ENCODE data around the gene SLC35G6. TPM values are rescaled to one million over a fixed set of nuclear protein-coding genes. Genes with fewer than 3 reads are reported as not detected.

Gene SLC35G6
- total and polyA plus RNA-seq, 3 experiments from 2014 or later = 0.12 TPM; not detected in 2

DNA sequence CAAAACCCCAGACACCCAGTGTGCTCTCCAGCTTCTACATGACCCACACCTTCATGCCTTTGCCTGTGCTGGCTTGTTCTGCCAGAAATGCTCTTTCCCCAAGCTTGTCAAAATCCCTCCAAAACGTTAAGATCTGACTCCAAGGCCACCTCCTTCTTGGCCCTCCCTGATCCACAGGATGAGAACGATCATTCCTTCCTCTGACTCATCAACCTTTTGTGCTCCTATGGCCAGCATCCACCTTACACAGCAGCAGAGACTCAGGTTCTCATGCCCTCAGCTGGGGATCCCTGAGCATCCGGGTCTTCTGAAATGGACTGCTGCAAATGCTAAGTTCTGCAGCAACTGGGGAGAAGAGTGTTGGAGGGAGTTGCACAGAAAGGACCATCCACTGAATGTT is 4.8 kb upstream of the SLC35G6 start:
- Mint-ChIP-seq H3K27ac (peak overlapping the region; percentile 65 to 99 (median 94)), H3K9me3 (no peaks in the 10 kb centered on the region), H3K4me3 (peak overlapping the region; percentile 33 to 97 (median 96)), H3K4me1 (peaks cover 49 to 81% (median 52%) of the 10 kb centered on the region in 3 donors), H3K27me3 (peaks cover 0 to 2% of the 10 kb centered on the region in 2 donors), H3K36me3 (peaks cover 0 to 24% (median 2%) of the 10 kb centered on the region in 3 donors)
- peaks cover 40% of the 10 kb centered on the region for H3K4me1 ChIP-seq (ENCODE audit: insufficient read depth, low read length)
- POLR2A ChIA-PET = interaction anchor here (1.1 to 1.6 kb wide), 2 partner anchors 8 to 9 kb away, joined by 3 to 10 read pairs; partner anchors contain the start of gene POLR2A
- H3K9me3 ChIP-seq (ENCODE audit: low read length) = no peaks in the 10 kb centered on the region
- no peaks in the 10 kb centered on the region for H3K27me3 ChIP-seq (ENCODE audit: insufficient read depth, low read length, poor library complexity, severe bottlenecking)
- no peak overlapping the region for H3K27ac ChIP-seq (ENCODE audit: low read depth, low read length)
- DNase-seq = no peak
- no peak overlapping the region for H3K4me3 ChIP-seq (ENCODE audit: low read length)
- H3K36me3 ChIP-seq (ENCODE audit: insufficient read depth, low read length) = no peaks in the 10 kb centered on the region
- CTCF ChIA-PET = interaction anchor here (0.8 to 5.2 kb wide), 5 partner anchors 22 to 180 kb away, joined by 3 to 39 read pairs (median 4); no protein-coding TSS in a partner anchor

DNA sequence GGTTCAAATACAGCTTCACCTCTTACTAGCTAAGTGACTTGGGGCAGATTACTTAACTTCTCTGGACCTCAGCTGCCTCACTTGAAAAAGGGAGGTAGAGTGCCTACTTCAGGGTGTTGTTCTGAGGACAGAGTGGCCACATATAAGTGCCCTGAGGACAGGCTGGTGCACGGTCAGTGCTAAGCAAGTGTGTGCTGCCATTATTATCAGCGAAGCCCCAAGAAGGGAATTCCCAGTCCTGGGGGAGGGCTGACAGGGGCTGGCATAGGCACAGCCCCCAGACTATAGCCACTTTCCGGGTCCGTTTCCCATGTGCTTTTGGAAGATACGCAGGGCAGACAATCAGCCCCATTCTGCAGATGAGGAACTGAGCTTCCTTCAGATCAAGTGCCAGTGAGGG is 4.3 kb upstream of the SLC35G6 start:
- POLR2A ChIA-PET = interaction anchor here (1.1 to 2.9 kb wide), 2 partner anchors 9 to 21 kb away, joined by 3 to 29 read pairs; no protein-coding TSS in a partner anchor
- Mint-ChIP-seq H3K27me3 (peaks cover 0 to 2% of the 10 kb centered on the region in 2 donors), H3K27ac (peak overlapping the region; percentile 75 to 99 (median 95))

DNA sequence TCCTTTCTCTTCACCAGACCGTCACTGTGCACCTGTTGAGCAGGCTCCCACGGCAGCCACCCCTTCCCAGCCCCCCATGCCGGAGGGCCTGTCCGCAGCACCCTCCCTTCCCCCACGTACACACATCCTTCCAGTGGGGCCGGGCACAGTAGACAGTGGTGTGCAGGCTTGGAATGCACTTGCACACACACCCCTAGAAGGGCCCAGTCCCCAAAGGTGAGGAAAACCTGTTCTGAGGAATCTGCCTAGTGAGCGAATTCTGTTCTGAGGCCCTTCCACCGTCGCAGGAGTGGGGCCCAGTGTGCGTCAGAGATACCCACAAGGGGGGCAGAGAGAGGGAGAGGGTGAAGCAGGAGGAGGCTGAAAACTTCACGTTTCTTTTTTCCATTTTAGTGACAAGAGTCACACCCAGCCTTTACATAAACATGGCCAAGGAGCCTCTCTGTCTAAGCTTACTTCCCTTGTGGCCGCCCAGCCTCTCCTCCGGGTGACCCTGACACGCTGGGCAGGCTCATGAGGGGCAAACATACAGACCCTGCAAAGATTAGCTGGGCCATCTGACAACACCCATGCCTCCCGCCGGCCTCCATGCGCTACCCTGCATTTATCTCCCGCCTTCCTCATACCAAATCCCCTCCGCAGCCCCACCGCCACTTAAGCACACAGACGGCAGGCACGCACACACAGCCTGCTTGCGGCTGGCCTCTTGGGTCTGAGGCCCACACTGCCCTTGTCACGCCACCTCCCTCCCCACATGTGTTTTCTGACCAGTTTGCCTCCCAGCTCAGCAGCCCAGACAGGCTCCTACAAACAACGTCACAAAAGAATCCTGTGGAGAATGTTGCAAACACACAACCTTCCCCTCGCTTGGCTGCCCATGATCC is 3.6 kb upstream of the SLC35G6 start:
- Mint-ChIP-seq H3K4me3 (peak overlapping the region; percentile 96 to 97 (median 96)), H3K27me3 (peaks cover 0 to 2% of the 10 kb centered on the region in 2 donors), H3K36me3 (peaks cover 0 to 24% (median 2%) of the 10 kb centered on the region in 3 donors), H3K4me1 (peaks cover 47 to 82% (median 53%) of the 10 kb centered on the region in 3 donors), H3K9me3 (no peaks in the 10 kb centered on the region), H3K27ac (peak overlapping the region; percentile 93 to 99 (median 96))
- ChIA-PET POLR2A (interaction anchor here (0.6 to 4.0 kb wide), 8 partner anchors 10 to 148 kb away, joined by 3 to 31 read pairs (median 6); partner anchors contain the start of genes MPDU1, TMEM102 and TMEM256), CTCF (interaction anchor here (0.7 to 5.2 kb wide), 3 partner anchors 22 to 41 kb away, joined by 3 to 39 read pairs (median 3); no protein-coding TSS in a partner anchor)
- Histone ChIP-seq H3K27ac (ENCODE audit: low read depth, low read length) (peak overlapping the region; percentile 90), H3K4me1 (ENCODE audit: insufficient read depth, low read length) (peaks cover 37% of the 10 kb centered on the region), H3K27me3 (ENCODE audit: insufficient read depth, low read length, poor library complexity, severe bottlenecking) (no peaks in the 10 kb centered on the region), H3K9me3 (ENCODE audit: low read length) (no peaks in the 10 kb centered on the region), H3K36me3 (ENCODE audit: insufficient read depth, low read length) (no peaks in the 10 kb centered on the region), H3K4me3 (ENCODE audit: low read length) (peak overlapping the region; percentile 69)
- peak in 2 of 5 donors; percentile 24 to 81 for DNase-seq

More for the DNA sequence above, 4.3 kb upstream of the SLC35G6 start:
- Mint-ChIP-seq H3K9me3 (no peaks in the 10 kb centered on the region), H3K36me3 (peaks cover 0 to 24% (median 2%) of the 10 kb centered on the region in 3 donors), H3K4me3 (peak overlapping the region; percentile 96 to 97 (median 96)), H3K4me1 (peaks cover 47 to 81% (median 50%) of the 10 kb centered on the region in 3 donors)
- Histone ChIP-seq H3K27ac (ENCODE audit: low read depth, low read length) (no peak overlapping the region), H3K36me3 (ENCODE audit: insufficient read depth, low read length) (no peaks in the 10 kb centered on the region), H3K4me3 (ENCODE audit: low read length) (no peak overlapping the region), H3K4me1 (ENCODE audit: insufficient read depth, low read length) (peaks cover 36% of the 10 kb centered on the region), H3K27me3 (ENCODE audit: insufficient read depth, low read length, poor library complexity, severe bottlenecking) (no peaks in the 10 kb centered on the region), H3K9me3 (ENCODE audit: low read length) (no peaks in the 10 kb centered on the region)
- CTCF ChIA-PET = interaction anchor here (0.7 to 5.2 kb wide), 5 partner anchors 21 to 121 kb away, joined by 3 to 39 read pairs (median 3); no protein-coding TSS in a partner anchor
- no peak for DNase-seq

DNA sequence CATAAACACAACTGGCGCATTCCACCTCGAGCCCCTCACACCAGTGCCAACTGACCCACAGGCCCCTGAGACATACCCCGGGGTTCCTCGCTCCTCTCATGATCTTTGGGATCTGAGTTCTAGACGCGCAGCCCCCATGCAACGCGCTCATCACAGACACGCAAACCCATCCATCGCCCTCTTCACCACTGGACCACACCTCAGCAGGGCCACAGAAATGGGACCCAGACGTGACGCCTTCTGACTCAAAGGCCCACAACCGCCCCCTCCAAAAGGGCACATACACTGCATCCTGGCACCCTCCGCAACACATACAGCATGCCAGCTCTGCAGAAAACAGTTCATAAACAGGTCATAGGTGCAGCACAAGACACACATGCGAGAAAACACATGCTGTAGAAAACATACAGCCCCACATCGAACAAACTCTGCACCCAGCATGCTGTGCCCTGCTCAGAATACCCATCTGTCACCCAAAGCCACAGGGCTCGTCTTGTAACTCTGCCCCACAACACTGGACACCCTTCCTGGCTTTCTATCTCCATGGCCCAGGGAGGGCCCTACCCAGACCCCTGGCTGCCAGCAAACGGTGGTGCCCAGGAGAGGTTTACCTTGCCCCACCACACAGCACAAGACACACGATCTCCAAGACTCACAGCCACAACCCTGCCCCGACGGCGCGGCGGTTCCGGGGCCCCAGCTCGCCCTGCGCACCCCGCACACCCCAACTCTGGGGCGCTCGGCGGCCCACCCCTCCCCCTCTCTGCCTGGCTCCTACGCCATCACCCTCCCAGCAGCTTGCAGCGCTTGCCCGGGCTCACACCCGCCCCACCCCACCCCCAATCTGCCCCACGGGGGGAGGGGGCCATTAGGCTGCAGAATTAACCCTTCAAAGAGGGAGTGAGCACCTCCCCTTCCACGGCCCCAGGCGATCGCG is 2.7 kb upstream of the SLC35G6 start:
- Histone ChIP-seq H3K36me3 (ENCODE audit: insufficient read depth, low read length) (no peaks in the 10 kb centered on the region), H3K9me3 (ENCODE audit: low read length) (no peaks in the 10 kb centered on the region), H3K4me1 (ENCODE audit: insufficient read depth, low read length) (peaks cover 42% of the 10 kb centered on the region), H3K27me3 (ENCODE audit: insufficient read depth, low read length, poor library complexity, severe bottlenecking) (no peaks in the 10 kb centered on the region), H3K4me3 (ENCODE audit: low read length) (peak overlapping the region; percentile 69), H3K27ac (ENCODE audit: low read depth, low read length) (peak overlapping the region; percentile 90)
- Mint-ChIP-seq H3K36me3 (peaks cover 0 to 27% (median 2%) of the 10 kb centered on the region in 3 donors), H3K27me3 (peaks cover 0 to 2% of the 10 kb centered on the region in 2 donors), H3K9me3 (no peaks in the 10 kb centered on the region), H3K4me1 (peaks cover 54 to 83% (median 61%) of the 10 kb centered on the region in 3 donors), H3K27ac (peak overlapping the region; percentile 93 to 99 (median 96)), H3K4me3 (peak overlapping the region; percentile 96 to 97 (median 96))
- DNase-seq = peak; percentile 67 to 86 (median 73)
- POLR2A ChIA-PET = interaction anchor here (0.6 to 4.0 kb wide), 13 partner anchors 12 to 208 kb away, joined by 3 to 31 read pairs (median 4); partner anchors contain the start of genes CHRNB1, FGF11, MPDU1 and TMEM102
- CTCF ChIA-PET = interaction anchor here (1.0 to 5.2 kb wide), 6 partner anchors 9 to 83 kb away, joined by 3 to 39 read pairs (median 4); partner anchors contain the start of gene SENP3

DNA sequence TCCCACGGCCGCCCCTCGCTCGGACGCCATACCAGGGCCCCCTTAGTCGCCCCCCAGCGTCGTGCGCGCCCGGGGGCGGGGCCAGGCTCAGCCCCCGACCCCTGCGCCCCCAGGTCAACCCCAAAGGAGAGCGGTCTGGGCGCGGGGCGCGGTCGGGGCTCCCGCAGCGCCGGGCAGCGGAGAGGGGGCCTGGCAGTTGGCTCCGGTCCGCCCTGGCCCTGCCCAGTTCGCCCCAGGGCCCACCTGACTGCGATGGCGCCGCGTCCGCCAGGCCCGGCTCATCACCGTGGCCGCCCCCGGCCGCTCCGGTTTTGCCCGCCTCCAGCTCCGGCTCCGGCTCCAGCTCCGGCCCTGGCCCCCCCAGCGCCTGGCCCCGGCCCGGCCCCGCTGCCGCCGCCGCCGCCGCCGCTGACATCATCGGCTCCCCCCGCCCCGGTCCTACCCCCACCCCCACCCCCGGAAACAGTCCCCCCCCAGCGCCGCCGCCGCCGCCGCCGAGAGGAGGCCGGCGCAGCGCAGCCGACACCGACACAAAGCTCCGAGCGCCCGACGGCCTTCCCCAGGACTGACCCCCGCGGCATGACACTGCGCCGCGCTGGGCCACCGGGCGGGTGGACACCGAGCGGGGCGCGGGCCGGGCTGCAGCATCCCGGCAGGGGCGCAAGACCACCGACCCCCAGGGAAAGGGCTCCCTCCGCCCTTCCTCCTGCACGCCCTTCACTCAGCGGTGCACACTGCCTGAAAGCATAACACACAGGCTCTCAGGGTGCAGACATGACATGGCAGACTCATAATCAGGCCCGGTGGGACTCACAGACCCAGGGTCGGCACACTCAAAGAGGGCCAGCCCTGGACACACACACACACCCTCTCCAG is 1.8 kb upstream of the SLC35G6 start, which contains the start of gene ZBTB4:
Gene ZBTB4 (minus strand): TSS at position 419 of the 876 bp plus-strand sequence. CDS start 12,830 bp downstream, outside the sequence.
- H3K9me3 ChIP-seq (ENCODE audit: low read length) = no peaks in the 10 kb centered on the region
- ChIA-PET POLR2A (interaction anchor here (0.5 to 4.0 kb wide), 17 partner anchors 12 to 240 kb away, joined by 3 to 31 read pairs (median 4); partner anchors contain the start of genes ACAP1, FGF11, GPS2 and MPDU1), CTCF (interaction anchor here (0.8 to 5.2 kb wide), 9 partner anchors 10 to 122 kb away, joined by 3 to 39 read pairs (median 4); partner anchors contain the start of genes FGF11 and SENP3)
- Mint-ChIP-seq H3K27me3 (peaks cover 0 to 7% of the 10 kb centered on the region in 2 donors), H3K4me1 (peaks cover 55 to 77% (median 64%) of the 10 kb centered on the region in 3 donors), H3K27ac (peak within 1 kb of the TSS; percentile 96 to 99 (median 98)), H3K36me3 (peaks cover 0 to 33% (median 2%) of the 10 kb centered on the region in 3 donors), H3K4me3 (peak within 1 kb of the TSS; percentile 96 to 97 (median 96)), H3K9me3 (peaks cover 0 to 4% (median 0%) of the 10 kb centered on the region in 5 donors)
- DNase-seq = peak; percentile 63 to 81 (median 68)
- no peaks in the 10 kb centered on the region for H3K27me3 ChIP-seq (ENCODE audit: insufficient read depth, low read length, poor library complexity, severe bottlenecking)
- no peaks in the 10 kb centered on the region for H3K36me3 ChIP-seq (ENCODE audit: insufficient read depth, low read length)
- H3K27ac ChIP-seq (ENCODE audit: low read depth, low read length) = peak within 1 kb of the TSS; percentile 90
- peaks cover 42% of the 10 kb centered on the region for H3K4me1 ChIP-seq (ENCODE audit: insufficient read depth, low read length)
- peak within 1 kb of the TSS; percentile 90 for H3K4me3 ChIP-seq (ENCODE audit: low read length)

DNA sequence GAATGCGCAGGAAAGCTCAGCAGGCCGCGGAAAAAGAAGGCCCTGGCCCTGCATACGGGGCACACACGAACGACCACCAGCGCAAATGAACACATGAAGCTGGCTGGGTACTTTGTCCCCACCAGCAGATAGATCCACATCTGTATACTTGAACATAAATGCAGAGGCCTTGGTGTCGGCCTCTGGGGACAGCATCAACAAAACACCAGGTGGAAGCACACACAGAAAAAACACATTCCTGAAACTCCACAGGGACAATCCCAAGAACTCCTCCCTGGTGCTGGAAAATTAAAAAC is 1.2 kb upstream of the SLC35G6 start:
- Histone ChIP-seq H3K36me3 (ENCODE audit: insufficient read depth, low read length) (no peaks in the 10 kb centered on the region), H3K27me3 (ENCODE audit: insufficient read depth, low read length, poor library complexity, severe bottlenecking) (no peaks in the 10 kb centered on the region), H3K4me1 (ENCODE audit: insufficient read depth, low read length) (peaks cover 42% of the 10 kb centered on the region), H3K27ac (ENCODE audit: low read depth, low read length) (peak overlapping the region; percentile 74), H3K9me3 (ENCODE audit: low read length) (no peaks in the 10 kb centered on the region), H3K4me3 (ENCODE audit: low read length) (peak overlapping the region; percentile 90)
- H3K27me3 Mint-ChIP-seq = peaks cover 0 to 10% of the 10 kb centered on the region in 2 donors
- POLR2A ChIA-PET = interaction anchor here (0.5 to 4.0 kb wide), 14 partner anchors 17 to 240 kb away, joined by 3 to 31 read pairs (median 7); partner anchors contain the start of genes ACAP1, FGF11, GPS2 and MPDU1
- CTCF ChIA-PET = interaction anchor here (1.6 to 5.2 kb wide), 4 partner anchors 36 to 122 kb away, joined by 3 to 39 read pairs (median 6); partner anchors contain the start of gene SENP3
- H3K4me1 Mint-ChIP-seq = peaks cover 58 to 79% (median 68%) of the 10 kb centered on the region in 3 donors
- H3K4me3 Mint-ChIP-seq = peak overlapping the region; percentile 91 to 95 (median 93)
- peaks cover 0 to 36% (median 2%) of the 10 kb centered on the region in 3 donors for H3K36me3 Mint-ChIP-seq
- H3K27ac Mint-ChIP-seq = peak overlapping the region; percentile 94 to 98 (median 97)
- DNase-seq = no peak
- H3K9me3 Mint-ChIP-seq = peaks cover 0 to 4% (median 0%) of the 10 kb centered on the region in 5 donors
